Natural killer cell treated with Interleukin-12 subunit alpha and Interleukin-12 subunit beta and Interleukin-15 and Interleukin-18, amount 100 ng/mL, for 72 hours (primary cell): ENCODE measurements around the gene SPSB2. TPM values are rescaled to one million over a fixed set of nuclear protein-coding genes. Genes with fewer than 3 reads are reported as not detected.

Source experiments
- ATAC-seq, 2 donors: fragments of 150-1000 bp; cut with Tn5 transposase in 1 of 2; sonication (Bioruptor Pico), chemical (Tn5 transposase) in 1 of 2; 2 replicates each; pipeline ENCODE4 v1.10.0; 2021
- DNase-seq: peaks from one replicate; pipeline ENCODE4 v3.0.0; 2022; ENCODE audit warnings: low spot score
- H3K27ac Mint-ChIP-seq, 2 donors: 1 replicate in 1 of 2; 2 replicates in 1 of 2; pipeline ENCODE4 v1.8.0; 2022; ENCODE audit warnings: mixed read lengths in 2 of 2, mild to moderate bottlenecking in 1 of 2, moderate library complexity in 1 of 2
- H3K27me3 Mint-ChIP-seq, 2 donors: 1 replicate in 1 of 2; 2 replicates in 1 of 2; pipeline ENCODE4 v1.8.0; 2022; ENCODE audit warnings: mixed read lengths in 2 of 2
- H3K36me3 Mint-ChIP-seq: one replicate; pipeline ENCODE4 v1.8.0; 2022; ENCODE audit warnings: mixed read lengths
- H3K4me1 Mint-ChIP-seq, 2 donors: 1 replicate in 1 of 2; 2 replicates in 1 of 2; pipeline ENCODE4 v1.8.0; 2022; ENCODE audit warnings: low read depth in 2 of 2, mixed read lengths in 2 of 2, mild to moderate bottlenecking in 1 of 2
- H3K4me3 Mint-ChIP-seq: one replicate; pipeline ENCODE4 v1.8.0; 2022; ENCODE audit warnings: mixed read lengths
- H3K9me3 Mint-ChIP-seq: 2 replicates; pipeline ENCODE4 v1.8.0; 2022; ENCODE audit warnings: mixed read lengths
- total RNA-seq, 2 donors: library from RNA; stranded (reverse); gene quantifications; one replicate each; pipeline ENCODE4 v1.2.3, GENCODE V29; 2022

The SPSB2 gene, protein sequence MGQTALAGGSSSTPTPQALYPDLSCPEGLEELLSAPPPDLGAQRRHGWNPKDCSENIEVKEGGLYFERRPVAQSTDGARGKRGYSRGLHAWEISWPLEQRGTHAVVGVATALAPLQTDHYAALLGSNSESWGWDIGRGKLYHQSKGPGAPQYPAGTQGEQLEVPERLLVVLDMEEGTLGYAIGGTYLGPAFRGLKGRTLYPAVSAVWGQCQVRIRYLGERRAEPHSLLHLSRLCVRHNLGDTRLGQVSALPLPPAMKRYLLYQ
- total RNA-seq: 1 to 10 TPM; 6.0 to 6.9 TPM

- Mint-ChIP-seq H3K36me3 (peaks cover 18% of the 10 kb centered on the region), H3K27me3 (no peaks in the 10 kb centered on the region), H3K4me3 (peak within 1 kb of the TSS; percentile 94), H3K4me1 (peaks cover 50 to 56% of the 10 kb centered on the region in 2 donors), H3K9me3 (no peaks in the 10 kb centered on the region), H3K27ac (peak within 1 kb of the TSS; percentile 84 to 93)
- ATAC-seq (peak; percentile 93), DNase-seq (peak; percentile 100)
Observed at GRCh38 chr12:6873094-6874014, at the start of gene SPSB2. Gene SPSB2 (minus strand): TSS chr12:6873303. CDS start chr12:6872901, 402 bp downstream.

DNA sequence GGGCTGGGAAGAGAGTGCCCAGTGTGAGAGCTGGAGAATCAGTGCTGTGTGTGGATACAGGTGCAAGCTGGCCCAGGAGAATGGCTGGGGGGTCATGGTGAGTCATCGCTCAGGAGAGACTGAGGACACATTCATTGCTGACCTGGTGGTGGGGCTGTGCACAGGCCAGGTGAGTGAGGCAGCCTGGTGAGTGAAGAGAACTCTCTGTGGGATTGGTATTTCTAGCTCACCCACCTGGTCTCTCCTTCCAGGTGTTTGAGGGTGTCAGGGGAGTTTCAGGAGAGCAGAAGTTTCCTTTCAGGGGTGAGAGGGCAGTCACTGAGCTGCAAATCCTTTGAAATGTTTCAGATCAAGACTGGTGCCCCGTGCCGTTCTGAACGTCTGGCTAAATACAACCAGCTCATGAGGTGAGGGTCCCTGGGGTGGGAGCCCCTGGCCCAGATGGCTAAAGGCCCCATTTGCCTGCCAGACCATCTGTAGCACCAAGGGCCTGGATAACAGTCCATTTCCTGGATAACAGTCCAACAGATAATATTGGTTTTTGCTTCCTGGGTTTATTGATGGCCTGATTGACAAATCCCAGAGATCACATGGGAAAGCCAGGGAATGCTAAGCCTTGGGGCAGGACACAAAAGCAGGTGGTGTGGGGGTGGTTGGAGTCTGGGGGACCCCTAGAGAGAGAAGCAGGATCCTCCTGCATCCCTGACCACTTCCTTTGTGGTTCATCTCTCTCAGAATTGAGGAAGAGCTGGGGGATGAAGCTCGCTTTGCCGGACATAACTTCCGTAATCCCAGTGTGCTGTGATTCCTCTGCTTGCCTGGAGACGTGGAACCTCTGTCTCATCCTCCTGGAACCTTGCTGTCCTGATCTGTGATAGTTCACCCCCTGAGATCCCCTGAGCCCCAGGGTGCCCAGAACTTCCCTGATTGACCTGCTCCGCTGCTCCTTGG is 49.2 kb upstream of the SPSB2 start:
- ATAC-seq: no peak
- H3K27me3 Mint-ChIP-seq: no peaks in the 10 kb centered on the region

GRCh38 chr12:6921539-6921938 is 48.4 kb upstream of the SPSB2 start:
- no peak for ATAC-seq
- Mint-ChIP-seq H3K9me3 (no peaks in the 10 kb centered on the region), H3K27me3 (no peaks in the 10 kb centered on the region), H3K36me3 (no peaks in the 10 kb centered on the region), H3K4me1 (peaks cover 16 to 21% of the 10 kb centered on the region in 2 donors), H3K4me3 (no peak overlapping the region), H3K27ac (no peak overlapping the region)
- DNase-seq: no peak

More for the DNA sequence above, 49.2 kb upstream of the SPSB2 start:
- DNase-seq: no peak
- Mint-ChIP-seq H3K4me1 (peaks cover 23 to 29% of the 10 kb centered on the region in 2 donors), H3K9me3 (no peaks in the 10 kb centered on the region), H3K36me3 (no peaks in the 10 kb centered on the region), H3K27ac (no peak overlapping the region), H3K4me3 (no peak overlapping the region)

DNA sequence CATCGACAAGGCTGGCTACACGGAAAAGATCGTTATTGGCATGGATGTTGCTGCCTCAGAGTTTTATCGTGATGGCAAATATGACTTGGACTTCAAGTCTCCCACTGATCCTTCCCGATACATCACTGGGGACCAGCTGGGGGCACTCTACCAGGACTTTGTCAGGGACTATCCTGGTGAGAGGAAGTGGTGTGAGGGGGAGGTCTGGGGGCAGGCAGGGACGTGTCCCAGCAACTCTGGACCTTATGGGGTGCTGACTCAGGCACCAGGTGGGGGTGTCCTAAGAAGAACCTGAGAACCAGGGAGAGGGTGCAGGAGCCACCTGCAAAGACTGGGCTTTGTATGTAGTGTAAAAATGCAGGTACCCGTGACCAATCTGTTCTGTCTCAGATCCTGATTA is 46.5 kb upstream of the SPSB2 start:
- ATAC-seq: no peak
- no peaks in the 10 kb centered on the region for H3K9me3 Mint-ChIP-seq
- H3K27ac Mint-ChIP-seq: peak overlapping the region; percentile 3 to 11
- H3K4me1 Mint-ChIP-seq: peaks cover 20 to 24% of the 10 kb centered on the region in 2 donors
- no peak overlapping the region for H3K4me3 Mint-ChIP-seq
- no peak for DNase-seq
- H3K27me3 Mint-ChIP-seq: no peaks in the 10 kb centered on the region
- no peaks in the 10 kb centered on the region for H3K36me3 Mint-ChIP-seq

DNA sequence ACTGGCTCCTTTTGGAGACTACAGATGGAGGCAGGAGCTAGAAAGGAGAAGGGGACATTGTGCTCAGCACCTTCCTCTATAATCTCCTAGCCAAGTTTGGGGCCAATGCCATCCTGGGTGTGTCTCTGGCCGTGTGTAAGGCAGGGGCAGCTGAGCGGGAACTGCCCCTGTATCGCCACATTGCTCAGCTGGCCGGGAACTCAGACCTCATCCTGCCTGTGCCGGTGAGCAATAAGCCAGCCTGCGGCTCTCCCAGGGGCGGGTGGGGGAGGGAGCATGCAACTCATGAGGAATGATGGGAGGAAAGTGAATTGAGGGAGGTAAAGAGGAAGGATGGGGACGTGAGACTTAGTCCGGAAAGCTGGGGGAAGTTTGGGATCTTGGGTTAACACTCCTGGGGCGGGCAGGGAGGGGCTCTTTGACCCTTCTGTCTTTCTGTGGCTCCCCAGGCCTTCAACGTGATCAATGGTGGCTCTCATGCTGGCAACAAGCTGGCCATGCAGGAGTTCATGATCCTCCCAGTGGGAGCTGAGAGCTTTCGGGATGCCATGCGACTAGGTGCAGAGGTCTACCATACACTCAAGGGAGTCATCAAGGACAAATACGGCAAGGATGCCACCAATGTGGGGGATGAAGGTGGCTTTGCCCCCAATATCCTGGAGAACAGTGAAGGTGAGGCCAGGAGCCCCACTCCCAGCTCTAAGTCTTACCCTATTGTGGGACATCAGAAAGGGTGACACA is 44.6 kb upstream of the SPSB2 start:
- Mint-ChIP-seq H3K9me3 (no peaks in the 10 kb centered on the region), H3K27ac (no peak overlapping the region), H3K4me3 (no peak overlapping the region), H3K4me1 (peaks cover 23 to 28% of the 10 kb centered on the region in 2 donors), H3K27me3 (peaks cover 0 to 6% of the 10 kb centered on the region in 2 donors), H3K36me3 (no peaks in the 10 kb centered on the region)
- ATAC-seq: no peak
- no peak for DNase-seq

DNA sequence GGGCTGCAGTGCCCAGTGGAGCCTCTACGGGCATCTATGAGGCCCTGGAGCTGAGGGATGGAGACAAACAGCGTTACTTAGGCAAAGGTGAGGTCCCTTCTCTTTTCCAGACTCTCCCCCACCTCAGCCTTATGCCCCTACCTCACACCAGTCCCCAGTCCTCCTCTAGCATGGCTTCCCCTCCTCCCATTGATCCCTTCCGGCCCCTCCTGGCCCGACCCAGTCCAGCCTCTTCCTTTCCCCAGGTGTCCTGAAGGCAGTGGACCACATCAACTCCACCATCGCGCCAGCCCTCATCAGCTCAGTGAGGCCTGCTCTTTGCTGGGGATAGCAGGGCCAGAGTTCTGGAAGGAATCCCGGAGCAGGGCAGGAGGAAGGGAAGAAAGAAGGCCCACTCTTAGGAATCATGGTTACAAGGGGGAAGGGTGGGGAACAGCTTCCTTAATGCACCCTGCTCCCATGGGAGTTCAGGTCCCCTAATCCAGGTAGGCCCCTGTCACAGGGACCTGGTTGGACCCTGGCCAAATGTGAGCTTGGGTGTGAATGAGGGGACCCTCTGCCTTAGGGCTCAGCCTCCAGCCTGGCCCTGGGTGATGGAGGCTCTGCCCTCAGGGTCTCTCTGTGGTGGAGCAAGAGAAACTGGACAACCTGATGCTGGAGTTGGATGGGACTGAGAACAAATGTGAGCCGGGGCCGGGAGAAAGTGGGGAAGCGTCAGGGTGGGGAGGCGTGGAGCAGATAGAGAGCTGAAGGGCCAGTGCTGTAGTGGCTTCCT is 43.5 kb upstream of the SPSB2 start:
- no peak for ATAC-seq
- no peaks in the 10 kb centered on the region for H3K36me3 Mint-ChIP-seq
- H3K27me3 Mint-ChIP-seq: peaks cover 0 to 7% of the 10 kb centered on the region in 2 donors
- peaks cover 26 to 29% of the 10 kb centered on the region in 2 donors for H3K4me1 Mint-ChIP-seq
- no peak overlapping the region for H3K27ac Mint-ChIP-seq
- H3K9me3 Mint-ChIP-seq: no peaks in the 10 kb centered on the region
- DNase-seq: no peak
- H3K4me3 Mint-ChIP-seq: peak overlapping the region; percentile 95

- peak overlapping the region; percentile 95 for H3K4me3 Mint-ChIP-seq
- no peaks in the 10 kb centered on the region for H3K36me3 Mint-ChIP-seq
- peaks cover 0 to 7% of the 10 kb centered on the region in 2 donors for H3K27me3 Mint-ChIP-seq
- no peak for ATAC-seq
- no peak for DNase-seq
- no peak overlapping the region for H3K27ac Mint-ChIP-seq
- H3K4me1 Mint-ChIP-seq: peaks cover 26 to 29% of the 10 kb centered on the region in 2 donors
- no peaks in the 10 kb centered on the region for H3K9me3 Mint-ChIP-seq
Observed at GRCh38 chr12:6915789-6916285, 42.7 kb upstream of the SPSB2 start.

DNA sequence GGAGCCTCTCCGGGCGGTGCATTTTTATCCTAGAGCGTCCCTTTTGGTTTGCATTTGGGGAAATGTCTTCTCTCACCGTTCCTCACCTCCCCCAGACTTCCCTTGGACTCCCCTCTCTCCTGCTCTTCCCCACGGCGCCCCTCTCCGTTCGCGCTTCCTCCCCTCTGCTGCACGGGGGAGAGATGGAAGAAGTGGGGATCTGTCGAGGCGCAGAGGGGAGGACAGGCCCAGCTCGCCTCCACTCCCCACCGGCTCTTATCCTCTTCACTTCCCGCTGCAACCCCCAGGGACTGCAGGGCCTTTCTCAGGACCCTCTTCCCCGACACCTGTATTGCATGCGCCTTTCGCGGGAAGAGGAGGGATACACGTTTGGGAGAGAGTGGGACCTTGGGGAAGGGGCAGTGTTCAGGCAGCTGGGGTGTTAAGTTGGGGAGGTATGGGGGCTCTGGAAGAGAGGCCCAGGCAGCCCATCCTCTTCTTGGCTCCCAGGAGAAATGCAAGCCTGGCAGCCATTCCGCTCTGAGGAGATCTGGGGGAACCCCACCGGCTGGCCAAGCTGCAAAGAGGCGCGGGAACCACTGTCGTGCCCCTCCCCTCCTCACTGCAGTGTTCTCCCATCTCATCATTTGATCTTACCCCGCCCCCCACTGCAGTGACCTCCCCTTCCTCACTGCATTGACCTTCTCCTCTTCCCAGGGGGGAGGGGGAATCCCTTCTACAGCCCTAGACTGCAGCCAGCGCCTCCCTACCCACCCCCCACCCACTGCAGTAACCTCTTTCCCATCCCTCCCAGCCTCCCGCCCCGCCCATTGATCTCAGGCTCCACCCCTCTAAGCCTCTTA is 42.1 kb upstream of the SPSB2 start:
- no peaks in the 10 kb centered on the region for H3K36me3 Mint-ChIP-seq
- H3K27me3 Mint-ChIP-seq: peaks cover 0 to 7% of the 10 kb centered on the region in 2 donors
- DNase-seq: no peak
- H3K4me1 Mint-ChIP-seq: peaks cover 26 to 29% of the 10 kb centered on the region in 2 donors
- H3K27ac Mint-ChIP-seq: peak overlapping the region; percentile 67 to 80
- peak overlapping the region; percentile 95 for H3K4me3 Mint-ChIP-seq
- no peaks in the 10 kb centered on the region for H3K9me3 Mint-ChIP-seq
- ATAC-seq: no peak

- ATAC-seq (peak; percentile 95 to 96), DNase-seq (peak; percentile 85)
- Mint-ChIP-seq H3K27ac (peak within 1 kb of the TSS; percentile 67 to 80), H3K4me3 (peak within 1 kb of the TSS; percentile 95), H3K4me1 (peaks cover 26% of the 10 kb centered on the region in 2 donors), H3K9me3 (no peaks in the 10 kb centered on the region), H3K27me3 (peaks cover 0 to 7% of the 10 kb centered on the region in 2 donors), H3K36me3 (no peaks in the 10 kb centered on the region)
Observed at GRCh38 chr12:6914246-6914946, 41.3 kb upstream of the SPSB2 start, which contains the start of gene ENO2. Gene ENO2 (plus strand): TSS chr12:6914580. CDS start chr12:6915833, 1,253 bp downstream.

- Mint-ChIP-seq H3K27ac (peak overlapping the region; percentile 67 to 80), H3K4me1 (peaks cover 26% of the 10 kb centered on the region in 2 donors), H3K9me3 (no peaks in the 10 kb centered on the region), H3K4me3 (peak overlapping the region; percentile 95), H3K27me3 (peaks cover 0 to 7% of the 10 kb centered on the region in 2 donors), H3K36me3 (no peaks in the 10 kb centered on the region)
- no peak for DNase-seq
- ATAC-seq: no peak
Observed at GRCh38 chr12:6912164-6912935, 39.2 kb upstream of the SPSB2 start.
